NCI-H345 treated with DMSO at 0.1 percent for 48 hours (cell line): ENCODE data around the gene SPNS2.

ENCODE experiments used
- DNase-seq: peaks from one replicate; lab custom pipeline; 2025; ENCODE audit not compliant: unreplicated experiment; lab: John Stamatoyannopoulos, UW

Gene SPNS2

GRCh38 chr17:4479982-4480751, 18.5 kb upstream of the SPNS2 start:
- no peak for DNase-seq

GRCh38 chr17:4480929-4481898, 17.5 kb upstream of the SPNS2 start:
- DNase-seq: no peak

- no peak for DNase-seq
Measured at GRCh38 chr17:4482338-4483011, 16.2 kb upstream of the SPNS2 start.

- DNase-seq: no peak
Measured at GRCh38 chr17:4483012-4483840, 15.5 kb upstream of the SPNS2 start.

- DNase-seq: no peak
Measured at GRCh38 chr17:4485676-4486646, 12.7 kb upstream of the SPNS2 start.

GRCh38 chr17:4487296-4487695, 11.4 kb upstream of the SPNS2 start:
- DNase-seq: no peak

- DNase-seq: no peak
Measured at GRCh38 chr17:4487820-4488716, 10.6 kb upstream of the SPNS2 start.

- DNase-seq: no peak
Measured at GRCh38 chr17:4488989-4489595, 9.6 kb upstream of the SPNS2 start.

- no peak for DNase-seq
Measured at GRCh38 chr17:4490109-4490591, 8.5 kb upstream of the SPNS2 start.

GRCh38 chr17:4490637-4491061, 8.0 kb upstream of the SPNS2 start:
- DNase-seq: no peak

GRCh38 chr17:4492721-4493561, 5.7 kb upstream of the SPNS2 start:
- DNase-seq: no peak

- DNase-seq: no peak
Measured at GRCh38 chr17:4497101-4497824, 1.4 kb upstream of the SPNS2 start.

- DNase-seq: no peak
Measured at GRCh38 chr17:4499431-4500190, 930 bp downstream of the SPNS2 start.

- no peak for DNase-seq
Measured at GRCh38 chr17:4500191-4500571, 1.5 kb downstream of the SPNS2 start.

- no peak for DNase-seq
Measured at GRCh38 chr17:4501295-4501949, 2.7 kb downstream of the SPNS2 start.
